Endometrial microvascular endothelial cells (primary cell): ENCODE data around the gene PICK1. TPM values are rescaled to one million over a fixed set of nuclear protein-coding genes. Genes with fewer than 3 reads are reported as not detected.

Source experiments
- in situ Hi-C: cut with HindIII; loops from 2 replicates; pipeline ENCODE4 v1.10.0; 2017; ENCODE audit warnings: low sequenced_read_pairs, low pct_unique_long_range_greater_than_20kb; ENCODE audit errors: inconsistent ontology term
- total RNA-seq: library from RNA; depleted of rRNA; stranded (reverse); fragments of >200 nt; gene quantifications from one replicate; pipeline ENCODE4 v1.2.3, GENCODE V29; 2015; ENCODE audit errors: inconsistent ontology term

The PICK1 gene
- 17.2 TPM for total RNA-seq

DNA sequence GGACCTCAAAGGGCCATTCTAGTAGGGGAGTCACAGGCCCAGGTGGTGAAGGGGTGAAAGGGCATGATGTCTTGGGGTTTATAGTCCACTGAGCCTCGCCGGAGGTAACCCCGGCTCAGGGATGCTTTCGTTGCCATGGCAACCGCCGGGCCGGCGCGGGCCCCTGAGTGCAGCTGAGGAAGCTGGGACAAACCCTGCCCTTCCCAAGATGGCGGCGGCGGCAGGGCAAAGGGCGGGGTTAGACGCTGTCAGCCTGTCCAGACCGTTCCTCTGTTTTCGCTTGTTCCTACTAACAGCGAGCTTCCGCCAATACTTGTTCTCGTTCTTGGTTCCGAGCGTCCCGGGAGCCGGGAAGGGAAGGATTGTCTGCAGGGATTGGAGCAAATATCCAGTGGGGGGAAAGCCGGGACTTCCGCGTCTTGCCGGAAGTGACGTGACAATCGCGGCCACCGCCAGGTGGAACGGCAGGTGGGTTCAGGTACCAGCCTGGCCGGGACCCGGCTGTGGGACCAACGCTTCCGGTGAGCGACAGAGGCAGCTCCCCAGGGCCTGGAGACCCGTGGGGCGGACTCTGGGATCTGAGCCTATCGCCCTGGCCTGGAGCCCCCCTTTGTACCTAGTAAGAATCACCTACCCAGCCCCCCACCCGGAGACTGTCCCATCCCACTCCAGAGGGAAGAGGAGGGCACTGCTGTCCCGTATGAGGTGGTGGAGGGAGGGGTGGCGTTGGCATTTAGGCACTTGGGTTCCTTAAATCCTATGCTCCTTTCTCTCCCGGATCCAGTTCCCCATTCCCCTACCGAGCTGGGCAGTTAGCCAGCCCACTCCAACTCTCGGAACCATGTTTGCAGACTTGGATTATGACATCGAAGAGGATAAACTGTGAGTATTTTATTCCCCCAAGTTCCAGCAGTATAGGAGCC lies at the start of gene PICK1:
PICK1 (plus strand) TSS at position 436 of the 923 bp plus-strand sequence; CDS start at position 842, 406 bp downstream.
- in situ Hi-C loops = no loop called here

DNA sequence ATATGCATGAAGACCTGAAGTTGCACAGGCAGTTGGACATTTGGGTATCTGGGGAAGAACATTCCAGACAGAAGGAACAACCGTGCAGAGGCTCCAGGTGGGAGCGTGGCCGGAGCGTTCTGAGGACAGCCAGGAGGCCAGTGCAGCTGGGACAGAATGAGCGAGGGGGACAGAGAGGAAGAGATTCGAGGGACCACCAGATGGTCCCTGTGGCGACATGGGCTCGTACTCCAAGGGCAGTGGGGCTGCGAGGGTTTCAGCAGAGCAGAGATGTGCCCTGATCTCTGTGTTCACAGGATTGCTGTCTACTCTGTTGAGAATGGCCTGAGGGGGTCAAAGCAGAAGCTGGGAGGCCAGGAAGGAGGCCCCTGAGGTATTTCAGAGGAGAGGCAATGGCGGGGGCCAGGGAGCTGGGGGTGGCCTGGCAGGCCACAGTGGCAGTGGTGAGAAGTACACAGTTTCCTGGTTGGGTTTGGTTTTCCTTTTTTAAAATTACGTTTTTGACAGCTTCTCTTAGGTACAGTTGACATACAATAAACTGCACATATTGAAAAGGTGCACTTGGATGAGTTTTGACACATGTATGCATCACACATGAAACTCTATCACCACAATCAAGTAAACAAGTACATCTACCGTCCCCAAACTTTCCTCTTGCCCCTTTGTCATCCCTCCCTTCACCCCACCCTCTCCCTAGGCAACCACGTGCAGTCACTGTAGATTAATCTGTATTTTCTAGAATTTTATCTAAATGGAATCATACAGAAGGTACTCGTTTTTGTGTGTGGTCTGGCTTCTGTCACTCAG lies 48.0 kb upstream of the PICK1 start:
- in situ Hi-C loops = no loop called here

DNA sequence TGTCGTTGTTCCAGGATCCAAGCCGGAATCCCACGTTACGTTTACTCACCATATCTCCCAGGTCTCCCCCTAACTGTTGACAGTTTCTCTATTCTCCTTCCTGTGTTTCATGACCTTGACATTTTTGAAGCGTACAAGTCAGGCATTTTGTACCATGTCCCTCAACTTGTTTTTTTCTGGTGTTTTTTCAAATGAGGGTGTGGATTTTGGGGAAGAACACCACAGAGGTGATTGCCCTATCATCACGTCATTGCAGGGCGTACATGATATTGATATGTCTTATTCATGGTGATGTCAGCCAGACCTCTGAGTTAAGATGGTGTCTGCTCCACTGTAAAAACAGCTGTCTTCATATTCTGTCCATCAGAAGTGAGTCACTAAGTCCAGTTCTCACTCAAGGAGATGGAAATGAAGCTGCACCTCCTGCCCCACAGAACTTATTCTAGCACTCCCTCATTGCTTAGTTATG lies 44.6 kb upstream of the PICK1 start:
- in situ Hi-C loops = no loop called here

DNA sequence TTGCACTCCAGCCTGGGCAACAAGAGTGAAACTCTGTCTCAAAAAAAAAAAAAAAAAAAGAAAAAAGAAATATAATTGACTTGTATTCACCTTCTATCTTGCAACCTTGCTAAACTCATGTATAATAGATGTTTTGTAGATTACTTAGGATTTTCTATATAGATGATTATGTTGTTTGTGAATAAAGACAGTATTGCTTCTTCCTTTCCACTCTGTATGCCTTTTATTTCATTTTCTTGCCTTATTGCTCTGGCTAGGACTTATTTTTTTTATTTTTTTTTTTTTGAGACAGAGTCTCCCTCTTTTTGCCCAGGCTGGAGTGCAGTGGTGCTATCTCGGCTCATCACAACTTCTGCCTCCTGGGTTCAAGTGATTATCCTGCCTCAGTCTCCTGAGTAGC lies 43.1 kb upstream of the PICK1 start:
- in situ Hi-C loops = no loop called here

DNA sequence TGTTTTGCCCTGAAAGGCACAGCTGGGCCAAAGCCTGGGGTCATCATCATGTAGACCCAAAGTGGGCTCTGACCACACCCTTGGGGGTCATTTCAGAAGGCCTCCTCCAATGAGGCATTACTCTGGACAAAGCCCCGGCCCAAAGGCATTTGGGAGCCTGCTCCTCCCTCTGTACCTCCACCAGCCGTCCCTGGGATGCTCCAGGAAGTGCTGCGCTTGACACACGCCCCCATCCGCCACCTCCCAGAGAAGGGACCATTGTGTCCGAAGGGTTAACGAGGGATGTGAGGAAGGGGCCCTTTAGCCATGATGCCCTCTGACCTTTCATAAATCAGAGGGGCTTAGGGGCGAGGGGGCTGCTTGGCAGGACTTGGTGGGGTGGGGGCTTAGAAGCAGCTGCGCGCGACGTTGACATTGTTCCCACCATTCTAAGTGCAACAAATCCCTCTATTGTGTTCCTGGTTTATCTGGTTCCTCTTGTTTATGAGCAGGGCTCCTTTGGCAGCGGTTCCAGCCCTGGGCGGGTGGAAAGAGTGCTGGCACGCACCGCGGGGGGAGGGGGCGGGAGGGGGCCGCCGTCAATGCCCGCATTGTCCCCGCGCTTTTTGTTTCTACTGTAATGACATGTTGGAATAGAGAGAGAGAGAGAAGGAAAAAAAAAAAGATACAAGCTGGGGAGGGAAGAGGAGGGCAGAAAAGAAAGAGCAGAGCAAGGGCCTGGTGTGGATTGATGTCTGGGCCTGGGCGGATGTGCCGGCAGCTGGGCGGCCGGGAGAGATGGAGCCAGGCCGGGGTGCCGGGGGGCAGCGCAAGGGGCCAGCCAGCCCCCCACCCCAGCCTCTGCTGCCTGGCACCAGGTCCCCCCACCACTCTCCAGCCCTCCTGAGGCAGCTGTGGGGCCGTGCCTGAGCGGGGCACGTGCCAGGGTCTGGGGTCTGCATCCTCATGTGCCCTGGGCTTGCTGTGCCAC lies 40.7 kb upstream of the PICK1 start:
- in situ Hi-C loops = no loop called here

DNA sequence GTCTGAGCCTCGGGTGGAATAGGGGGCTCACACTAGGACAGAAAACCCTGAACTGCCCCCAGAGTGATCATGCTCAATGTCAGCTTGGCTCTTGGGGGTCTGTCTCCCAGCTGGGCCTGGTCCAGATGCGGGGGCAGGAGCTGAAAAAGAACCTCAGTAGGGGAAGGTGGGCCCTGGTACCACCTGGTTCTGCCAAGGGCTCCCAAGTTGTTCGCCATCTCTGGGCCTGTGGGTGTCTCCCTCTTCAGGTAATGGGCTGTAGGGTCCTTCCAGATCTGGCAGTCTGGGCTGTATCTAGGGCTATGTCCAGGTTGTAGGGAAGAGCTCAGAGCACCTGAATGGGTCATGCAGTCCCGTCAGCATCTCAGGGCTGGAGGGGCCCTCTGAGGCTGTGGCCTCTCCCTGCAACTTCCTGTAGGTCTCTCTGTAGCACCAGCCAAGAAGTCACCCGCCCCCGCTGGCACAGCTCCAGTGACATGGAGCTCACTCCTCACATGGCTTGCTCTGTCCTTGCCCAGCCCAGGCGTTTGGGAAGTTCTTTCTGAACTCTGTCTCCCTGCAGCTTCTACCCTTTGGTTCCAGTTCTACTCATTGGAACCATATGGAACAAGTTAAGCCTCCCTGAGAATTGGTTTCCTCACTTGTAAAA lies 39.8 kb upstream of the PICK1 start:
- in situ Hi-C loops = no loop called here

DNA sequence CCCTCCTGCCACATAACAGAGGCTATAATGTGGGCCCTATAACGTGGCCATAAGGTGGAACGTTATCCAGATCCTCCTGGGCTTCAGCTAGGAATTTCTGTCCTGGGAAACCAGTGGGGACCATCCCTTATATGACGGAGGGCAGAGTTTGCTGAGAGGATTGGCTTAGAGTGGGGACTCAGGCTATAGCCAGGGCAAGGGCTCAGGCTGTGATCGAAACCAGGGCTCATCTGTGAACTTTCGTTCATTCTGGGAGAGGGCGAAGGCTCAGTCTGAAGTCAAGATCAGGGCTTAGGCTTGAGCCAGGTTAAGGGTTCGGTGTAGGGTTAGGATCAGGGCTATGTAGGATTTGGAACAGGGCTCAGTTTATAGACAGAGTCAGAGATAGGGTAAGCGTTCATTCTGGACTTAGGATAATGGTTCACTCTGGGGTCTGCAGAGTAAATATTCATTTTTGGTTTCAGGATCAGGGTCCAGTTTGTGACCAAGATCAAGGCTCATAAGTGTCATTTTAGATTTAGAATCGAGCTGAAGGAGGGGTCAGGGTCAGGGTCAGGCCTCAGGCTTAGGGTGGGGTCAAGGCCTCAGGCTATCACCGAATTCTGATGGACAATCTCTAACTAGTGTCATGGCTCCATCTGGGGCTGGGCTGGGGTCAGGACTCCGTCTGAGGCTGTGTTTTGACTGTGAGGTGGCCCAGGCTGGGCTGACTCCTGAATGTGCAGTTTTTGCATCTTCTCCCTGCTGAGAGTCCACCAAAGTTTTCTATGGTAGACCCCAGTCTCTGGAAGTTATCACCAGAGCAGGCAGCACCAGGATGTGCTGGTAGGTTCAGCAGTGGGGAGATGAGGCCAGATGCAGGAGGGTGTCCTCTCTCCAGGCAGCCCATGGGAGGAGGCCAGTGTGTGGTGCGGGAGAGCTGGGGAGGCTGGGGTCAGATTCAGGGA lies 39.0 kb upstream of the PICK1 start:
- in situ Hi-C loops = no loop called here

DNA sequence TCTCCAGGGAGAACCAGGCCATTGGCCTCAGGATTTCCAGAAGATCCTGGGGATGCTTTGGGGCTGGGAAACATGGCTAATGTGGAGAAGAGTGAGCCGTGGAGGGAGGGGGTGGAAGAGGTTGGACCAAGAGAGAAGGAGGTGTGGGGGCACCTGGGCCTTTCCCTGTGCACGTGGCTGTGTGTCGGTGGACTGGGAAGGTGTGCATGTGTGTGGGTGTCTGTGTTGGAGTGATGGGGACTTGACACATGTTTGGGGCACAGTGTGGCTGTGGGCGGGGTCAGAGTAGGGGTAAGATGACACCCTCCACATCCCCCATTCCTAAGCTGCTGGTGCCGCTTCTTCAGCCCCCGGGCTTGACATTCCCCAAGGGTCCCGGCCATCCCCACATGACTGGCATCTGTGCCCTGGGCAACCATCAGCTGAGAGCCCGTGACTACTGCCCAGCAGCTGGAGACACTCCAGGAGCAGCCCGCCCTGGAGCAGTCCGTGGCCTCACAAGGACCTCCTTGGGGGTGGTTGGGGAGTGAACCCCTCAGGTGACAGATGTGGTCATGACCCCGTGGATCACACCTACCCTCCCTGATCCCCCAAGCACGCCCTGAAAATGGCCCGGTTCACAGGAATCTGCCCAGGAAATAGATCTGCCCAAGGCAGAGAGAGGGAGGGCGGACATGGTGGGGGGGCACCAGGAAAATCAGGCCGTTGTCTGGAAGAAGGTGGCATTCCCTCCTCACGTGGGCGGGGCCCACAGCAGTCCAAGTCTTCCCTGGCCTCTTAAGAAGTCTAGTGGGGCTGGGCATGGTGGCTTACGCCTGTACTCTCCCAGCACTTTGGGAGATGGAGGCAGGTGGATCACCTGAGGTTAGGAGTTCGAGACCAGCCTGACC lies 38.0 kb upstream of the PICK1 start:
- in situ Hi-C loops = no loop called here

DNA sequence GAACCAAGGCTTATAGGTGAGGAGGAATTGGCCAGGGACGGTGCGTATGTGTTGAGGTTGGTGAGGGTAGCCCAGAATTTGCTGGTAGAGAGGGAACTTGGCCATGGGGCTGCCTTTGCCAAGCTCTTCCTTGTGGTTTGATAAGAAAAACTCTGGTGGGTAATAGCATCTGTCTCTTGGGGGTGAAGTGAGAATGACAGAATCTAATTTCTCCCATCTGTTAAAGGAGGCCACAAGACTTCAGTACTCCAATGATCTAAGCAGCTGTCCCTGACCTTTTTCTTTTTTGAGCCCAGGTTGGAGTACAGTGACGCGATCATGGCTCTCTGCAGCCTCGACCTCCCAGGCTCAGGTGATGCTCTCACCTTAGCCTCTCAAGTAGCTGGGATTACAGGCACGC lies 36.0 kb upstream of the PICK1 start:
- in situ Hi-C loops = no loop called here

DNA sequence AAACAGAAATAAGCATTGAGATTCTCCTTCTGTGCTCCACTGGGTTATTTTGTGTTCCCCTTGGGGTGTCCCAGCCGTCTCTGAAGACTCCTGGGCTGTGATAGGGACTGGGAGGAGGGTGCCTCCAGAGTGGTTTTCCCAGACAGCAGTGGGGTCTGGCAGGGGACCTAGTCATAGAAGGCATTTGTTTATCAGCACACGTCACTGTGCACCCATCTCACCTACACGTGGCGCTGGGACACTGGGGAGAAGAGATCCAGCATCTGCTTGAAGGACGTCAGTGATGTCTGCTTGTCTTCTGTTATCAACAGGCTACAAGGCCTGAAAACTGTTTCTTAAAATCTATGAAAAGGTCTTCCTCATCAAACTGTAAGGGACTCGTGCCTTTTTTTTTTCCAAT lies 34.2 kb upstream of the PICK1 start:
- in situ Hi-C loops = no loop called here

DNA sequence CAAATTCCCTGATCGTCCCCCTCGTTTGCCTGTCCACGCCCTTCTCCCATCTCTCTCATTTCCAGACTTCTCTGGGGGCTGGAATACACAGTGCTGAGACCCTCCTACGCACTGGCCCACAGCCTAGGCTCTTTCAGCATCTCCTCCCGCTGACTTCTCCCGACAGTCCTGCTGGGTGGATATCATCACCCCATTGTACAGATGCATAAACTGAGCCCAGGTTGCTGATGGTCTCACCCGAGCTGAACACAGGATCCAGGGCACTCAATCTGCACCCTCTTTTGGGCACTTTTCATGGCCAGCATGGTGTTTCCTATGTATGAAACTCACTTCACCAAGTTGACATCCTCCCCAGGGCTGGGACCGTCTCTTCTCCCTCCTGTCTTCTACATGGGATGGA lies 31.7 kb upstream of the PICK1 start:
- in situ Hi-C loops = no loop called here

DNA sequence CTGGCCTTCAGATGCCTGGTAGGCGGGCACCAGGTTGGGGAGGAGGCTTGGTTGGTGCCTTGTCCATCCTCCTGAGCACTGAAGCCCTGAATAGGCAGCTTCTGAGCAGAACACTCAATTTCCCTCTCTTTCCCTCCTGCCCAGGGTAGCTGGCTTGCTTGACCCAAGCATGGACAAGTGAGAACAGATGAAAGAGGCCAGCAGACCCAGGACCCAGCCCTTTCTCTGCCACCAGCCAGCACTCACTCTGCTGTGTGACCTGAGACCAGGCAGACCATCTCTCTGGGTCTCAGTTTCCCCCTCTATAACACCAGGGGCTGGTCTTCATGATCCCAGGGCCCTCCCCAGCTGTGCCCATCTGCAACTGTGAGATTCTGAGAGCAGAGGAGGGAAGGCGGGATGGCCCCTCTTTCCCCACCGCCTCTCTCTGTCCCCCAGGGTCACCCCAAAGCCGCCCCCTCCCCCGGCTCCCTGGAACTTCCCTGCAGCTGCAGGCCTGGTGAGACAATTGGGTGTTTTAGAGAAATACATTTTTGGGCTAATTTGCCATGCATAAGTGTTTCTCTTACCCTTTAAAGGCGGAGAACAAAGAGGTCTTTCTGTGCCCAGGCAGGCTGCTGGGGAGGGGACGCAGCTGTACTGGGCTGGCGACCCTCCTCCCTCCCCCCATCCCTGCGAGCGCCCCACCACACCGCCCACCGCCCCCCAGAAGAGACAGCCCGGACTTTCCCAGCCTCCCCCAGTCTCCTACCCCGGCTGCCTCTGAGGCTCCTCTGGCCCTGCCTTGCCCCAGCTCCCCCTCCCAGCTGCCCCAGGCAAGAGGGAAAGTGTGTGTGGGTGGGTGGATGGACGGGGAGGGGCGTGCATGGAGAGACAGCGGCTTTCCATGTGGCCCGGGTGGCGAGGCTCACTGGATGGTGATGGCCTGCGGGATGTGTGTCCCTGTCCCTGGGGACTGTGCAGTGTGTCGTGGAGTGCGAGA lies 30.8 kb upstream of the PICK1 start:
- in situ Hi-C loops = no loop called here

DNA sequence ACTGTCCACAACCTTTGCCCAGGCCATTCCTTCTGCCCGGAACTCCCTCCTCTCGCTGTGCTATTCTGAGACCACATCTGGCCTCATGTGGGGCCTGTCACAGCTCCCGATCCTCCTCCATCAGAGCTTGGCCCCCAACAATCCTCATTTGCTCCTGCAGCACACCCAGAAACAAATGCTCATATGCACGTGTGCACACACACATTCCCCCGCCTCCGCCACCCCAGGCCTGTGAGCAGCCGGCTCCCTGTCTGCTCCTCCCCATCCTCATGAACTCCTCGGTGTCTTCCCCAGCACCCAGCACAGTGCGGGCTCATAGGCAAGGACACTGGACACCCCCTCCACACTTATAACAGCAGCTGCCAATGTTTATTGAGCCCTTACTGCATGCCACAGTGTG lies 29.7 kb upstream of the PICK1 start:
- in situ Hi-C loops = no loop called here

DNA sequence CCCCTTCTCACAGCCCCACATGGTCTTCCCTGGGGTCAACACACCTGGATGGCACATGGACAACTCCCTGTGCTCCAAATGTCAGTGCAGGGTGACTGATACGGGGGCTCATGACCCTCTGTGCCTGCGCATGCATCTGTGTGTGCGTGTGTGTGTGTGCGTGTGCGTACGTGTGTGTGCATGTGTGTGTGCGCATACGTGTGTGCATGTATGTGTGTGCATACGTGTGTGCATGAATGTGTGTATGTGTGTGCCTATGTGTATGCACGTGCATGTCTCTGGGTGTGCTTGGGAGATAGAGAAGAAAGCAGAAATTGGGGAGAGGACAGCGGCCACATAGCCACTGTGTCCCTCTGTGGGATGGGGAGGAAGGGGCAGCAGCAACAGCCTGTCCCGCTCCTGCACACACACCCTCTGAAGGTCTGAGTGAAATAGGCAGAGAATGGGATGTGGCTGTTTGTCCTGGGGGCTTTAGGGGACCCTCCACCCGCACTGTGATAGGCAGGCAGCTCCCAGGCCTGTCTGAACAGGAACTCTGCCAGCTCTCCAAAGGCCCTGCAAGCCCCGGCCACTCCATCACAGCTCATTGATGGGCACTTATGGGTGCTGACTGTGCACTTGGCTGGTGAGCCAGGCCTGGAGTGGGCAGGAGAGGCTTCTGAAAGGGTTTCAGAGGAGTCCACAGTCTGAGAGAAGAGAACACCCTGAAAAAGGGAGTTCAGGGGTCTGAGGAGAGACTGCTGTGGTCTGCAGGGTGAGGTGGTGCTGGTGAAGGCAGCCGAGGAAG lies 28.7 kb upstream of the PICK1 start:
- in situ Hi-C loops = no loop called here

DNA sequence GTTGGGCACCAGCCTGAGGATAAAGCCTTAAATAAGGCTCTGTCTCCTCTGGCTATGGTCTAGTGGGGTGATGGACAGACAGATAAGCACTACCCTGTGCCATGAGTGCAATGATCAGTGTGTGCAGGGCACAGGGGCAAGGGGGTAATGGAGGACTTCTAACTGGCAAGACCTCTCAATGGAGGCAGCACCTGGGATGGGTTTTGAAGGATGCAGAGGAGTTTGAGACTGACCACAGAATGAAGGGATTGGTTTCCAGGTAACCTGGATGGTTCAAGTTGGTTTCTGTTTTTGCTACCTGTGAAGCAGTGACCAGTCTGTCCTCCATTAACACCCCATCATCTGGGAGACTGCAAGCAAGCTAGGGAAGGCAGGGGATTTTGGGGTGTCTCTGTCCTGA lies 27.8 kb upstream of the PICK1 start:
- in situ Hi-C loops = no loop called here
